Measurements from ENCODE around the gene KAT6B.
A peak's percentile ranks its signal among the peaks of the same experiment; 100 is the strongest.
"Not testable (repeated sequence)": the region's sequence is repeated elsewhere in the genome, so short reads cannot be mapped to it uniquely, and the experiment has no call there.

Gene KAT6B

DNA sequence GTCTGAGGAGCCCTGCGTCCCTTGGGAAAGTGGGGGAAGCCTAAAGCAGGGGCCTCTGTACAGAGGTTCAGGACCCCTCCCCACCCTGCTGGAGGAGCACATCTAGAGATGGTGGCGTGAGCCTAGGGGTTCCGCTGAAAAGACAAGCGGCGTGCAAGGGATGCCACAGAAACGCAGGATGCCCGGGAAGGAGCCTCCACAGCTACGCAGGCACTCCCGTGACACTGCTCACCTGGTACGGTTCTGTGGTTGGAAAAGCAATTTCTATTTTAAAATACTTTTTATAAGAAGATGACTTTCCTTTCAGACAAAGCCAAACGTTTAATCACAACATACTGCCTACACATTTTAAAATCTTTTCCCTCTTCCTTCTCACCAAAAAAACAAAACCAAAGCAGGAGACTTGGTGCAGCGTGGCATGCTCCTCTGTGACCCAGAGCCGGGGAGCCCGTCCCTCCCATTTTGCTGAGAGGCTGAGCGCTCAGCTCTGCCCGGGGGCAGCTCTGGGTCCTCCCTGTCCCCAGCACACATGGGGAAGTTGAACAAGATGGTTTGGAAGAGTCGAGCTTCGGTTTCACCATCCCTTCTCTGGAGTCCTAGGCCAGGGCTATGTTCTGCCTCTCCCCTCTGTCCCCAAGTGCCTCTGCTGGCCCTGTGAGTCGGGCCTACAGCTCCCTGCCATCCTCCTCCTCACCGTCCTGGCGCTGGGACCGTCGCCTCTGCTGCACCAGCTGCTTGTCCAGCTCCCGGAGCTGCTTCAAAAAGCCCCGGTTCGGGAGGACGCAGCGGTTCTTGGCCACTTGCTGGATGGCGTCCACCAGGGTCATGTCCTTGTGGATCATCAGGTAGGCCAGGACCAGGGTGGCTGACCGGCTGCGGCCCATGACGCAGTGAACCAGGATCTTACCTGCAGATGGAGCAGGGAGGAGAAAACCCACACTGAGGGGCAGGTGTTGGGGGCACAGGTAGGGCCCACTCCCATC, 211.1 kb downstream of the KAT6B start:
- no peak for DNase-seq (ENCODE audit: low read depth)

- DNase-seq (ENCODE audit: low read depth), result no peak
These were observed 211.9 kb downstream of the KAT6B start for GRCh38 chr10:75038335-75038734.

- no peak for DNase-seq (ENCODE audit: low read depth)
These were observed 214.2 kb downstream of the KAT6B start for GRCh38 chr10:75040576-75040975.

GRCh38 chr10:75042292-75042974, 216.0 kb downstream of the KAT6B start:
- DNase-seq (ENCODE audit: low read depth), result peak; percentile 36

- DNase-seq (ENCODE audit: low read depth), result no peak
These were observed 217.1 kb downstream of the KAT6B start for GRCh38 chr10:75043256-75044131.

- peak; percentile 33 for DNase-seq (ENCODE audit: low read depth)
These were observed 222.3 kb downstream of the KAT6B start for GRCh38 chr10:75048669-75049098.

- no peak for DNase-seq (ENCODE audit: low read depth)
These were observed 223.1 kb downstream of the KAT6B start for GRCh38 chr10:75049316-75050148.

DNA sequence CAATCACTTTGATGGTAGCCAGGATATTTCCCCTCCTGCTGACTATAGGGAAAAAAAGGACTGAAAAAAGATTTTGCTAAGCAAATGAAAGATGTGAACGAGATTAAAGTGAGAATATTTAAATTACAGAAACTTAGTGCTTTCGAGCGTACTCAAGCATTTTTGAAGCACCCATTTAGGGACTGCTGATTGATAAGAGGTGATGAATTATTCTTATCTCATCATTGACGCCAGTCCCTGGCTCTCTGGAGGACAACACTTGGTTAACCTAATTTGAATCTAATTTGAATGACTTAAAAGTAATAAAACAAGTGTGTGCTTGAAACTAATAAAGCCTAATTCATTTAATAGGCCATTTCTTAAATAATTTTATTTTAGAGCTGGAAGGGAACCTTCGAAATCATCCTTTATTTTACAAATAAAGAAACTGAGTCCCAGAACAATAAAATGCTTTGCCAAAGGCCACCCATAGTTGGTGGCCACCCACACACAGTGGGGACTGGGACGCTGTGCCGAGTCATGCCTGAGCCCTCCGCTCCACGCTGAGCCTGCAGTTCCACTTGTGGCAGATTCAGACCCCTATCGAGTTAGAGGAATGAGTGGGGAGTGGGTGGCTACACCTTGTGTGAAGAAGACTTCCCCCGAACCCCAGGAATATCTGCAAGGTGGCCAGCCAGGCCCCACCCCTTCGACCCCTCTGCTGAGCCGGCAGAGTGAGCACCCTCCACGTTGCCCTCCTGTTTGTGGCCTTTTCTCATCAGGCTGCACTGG, 223.9 kb downstream of the KAT6B start:
- DNase-seq (ENCODE audit: low read depth), result no peak

- DNase-seq (ENCODE audit: low read depth), result no peak
These were observed 224.9 kb downstream of the KAT6B start for GRCh38 chr10:75051308-75051707.

- not testable (repeated sequence) for DNase-seq (ENCODE audit: low read depth)
These were observed 229.6 kb downstream of the KAT6B start for GRCh38 chr10:75055896-75056406.

DNA sequence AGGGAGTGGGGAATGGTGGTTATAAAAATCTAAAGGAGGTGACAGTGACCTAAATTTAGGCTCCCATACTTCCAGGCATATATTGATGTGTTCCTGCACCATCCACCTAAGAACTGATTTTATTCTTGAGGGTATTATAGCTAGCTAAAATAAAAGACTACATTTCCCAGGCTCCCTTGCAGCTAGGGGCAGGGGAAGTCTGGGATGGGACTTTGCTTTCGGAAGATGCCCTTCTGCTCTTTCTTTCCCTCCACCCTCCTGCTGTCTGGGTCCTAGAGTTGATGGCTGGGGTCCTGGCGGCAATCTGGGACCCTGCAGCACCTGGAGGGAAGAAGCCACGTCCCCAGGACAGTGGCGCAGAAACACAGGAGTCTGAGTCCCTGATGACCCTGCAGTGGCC, 231.3 kb downstream of the KAT6B start:
- DNase-seq (ENCODE audit: low read depth), result no peak

DNA sequence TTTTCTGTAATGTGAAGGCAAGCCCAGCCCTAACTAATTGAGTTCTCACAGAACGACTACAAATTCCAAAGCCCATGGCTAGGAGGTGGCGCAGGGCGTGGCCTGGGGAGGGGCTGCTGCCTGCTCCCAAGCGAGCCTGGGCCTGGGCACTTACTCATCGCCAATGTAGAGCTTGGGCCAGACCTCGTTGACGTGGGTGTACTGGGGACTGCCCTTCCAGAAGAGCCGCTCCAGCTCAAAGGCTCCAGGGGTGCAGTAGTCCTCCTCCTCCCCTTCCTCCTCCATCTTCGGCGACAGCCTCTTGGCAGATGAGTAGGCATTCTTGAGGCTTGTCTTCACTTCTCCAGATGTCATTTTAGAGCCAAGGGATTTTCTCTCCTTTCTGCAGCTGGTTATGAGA, 231.8 kb downstream of the KAT6B start:
- DNase-seq (ENCODE audit: low read depth), result no peak

- DNase-seq (ENCODE audit: low read depth), result no peak
These were observed 235.5 kb downstream of the KAT6B start for GRCh38 chr10:75061709-75062505.

DNA sequence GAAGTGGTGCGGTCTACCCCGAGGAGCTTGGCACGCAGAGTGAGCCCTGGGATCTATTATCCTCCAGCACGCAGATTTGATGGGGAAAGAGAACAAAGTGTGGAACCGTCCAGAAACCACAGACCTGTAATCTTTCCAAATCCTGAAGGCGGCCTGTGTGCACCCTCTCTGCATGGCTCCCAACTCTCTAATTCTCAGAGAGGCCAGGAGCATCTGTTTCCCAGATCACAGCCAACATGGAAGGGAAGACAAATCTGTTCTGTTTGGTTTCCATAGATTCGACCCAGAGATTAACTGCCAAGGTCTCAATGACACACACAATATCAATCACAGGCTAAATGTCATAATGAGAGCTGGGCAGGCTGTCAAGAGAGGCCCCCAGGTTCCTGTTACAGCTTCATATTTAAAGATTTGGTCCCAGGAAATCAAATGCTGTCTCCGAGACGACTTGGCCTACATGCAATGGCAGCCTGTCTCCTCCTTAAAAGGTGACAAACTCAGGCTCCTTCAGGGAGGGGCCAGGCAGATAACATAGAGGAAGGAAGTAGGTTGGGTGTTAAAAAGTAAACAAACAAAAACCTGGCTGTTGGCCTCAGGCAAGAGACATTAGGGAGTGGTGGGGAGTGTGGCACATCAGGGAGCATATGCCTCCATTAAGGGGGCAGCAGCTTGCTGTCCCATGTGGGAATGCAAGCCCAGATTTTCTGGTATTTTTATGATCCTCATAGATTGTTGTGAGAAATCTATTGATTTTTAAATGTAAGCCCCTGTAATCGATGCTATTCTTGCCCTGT, 236.3 kb downstream of the KAT6B start:
- DNase-seq (ENCODE audit: low read depth), result peak; percentile 63

DNA sequence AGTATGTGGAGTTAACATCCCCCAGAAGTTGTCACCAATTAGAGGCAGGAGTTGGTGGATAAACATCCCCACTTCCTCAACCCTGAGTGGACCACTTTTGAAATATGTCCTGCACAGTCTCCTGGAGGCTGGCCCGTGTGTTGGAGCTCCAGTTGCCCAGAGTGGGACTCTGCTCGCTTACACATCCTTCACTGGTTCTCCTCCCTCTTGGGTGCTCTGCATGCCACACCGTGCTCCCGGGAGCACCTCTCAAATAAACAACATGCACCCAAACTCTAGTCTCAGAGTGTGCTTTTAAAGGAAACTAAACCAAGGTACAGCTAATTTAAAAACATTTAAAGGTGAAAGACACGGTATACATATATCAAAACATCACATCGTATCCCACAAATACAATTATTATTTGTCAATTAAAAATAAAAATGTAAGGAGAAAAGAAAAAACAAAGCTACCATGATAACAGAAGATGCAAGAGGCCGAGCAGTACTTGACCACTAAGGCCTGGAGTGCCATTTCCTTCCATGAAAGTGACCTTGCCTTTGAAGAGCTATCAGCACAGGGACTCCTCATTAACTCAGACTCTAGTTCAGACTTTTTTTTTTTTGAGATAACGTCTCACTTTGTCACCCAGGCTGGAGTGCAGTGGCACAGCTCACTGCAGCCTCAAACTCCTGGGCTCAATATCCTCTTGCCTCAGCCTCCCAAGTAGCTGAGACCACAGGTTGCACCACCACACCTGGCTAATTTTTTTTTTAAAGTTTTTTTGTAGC, 237.2 kb downstream of the KAT6B start:
- DNase-seq (ENCODE audit: low read depth), result no peak

- DNase-seq (ENCODE audit: low read depth), result no peak
These were observed 238.7 kb downstream of the KAT6B start for GRCh38 chr10:75065076-75065475.

- no peak for DNase-seq (ENCODE audit: low read depth)
These were observed 239.9 kb downstream of the KAT6B start for GRCh38 chr10:75066271-75066670.

GRCh38 chr10:75067272-75067671, 240.9 kb downstream of the KAT6B start:
- DNase-seq (ENCODE audit: low read depth), result no peak
